Central memory CD8-positive, alpha-beta T cell (primary cell): ENCODE measurements around the gene TNFSF8.

Experiments used
- ATAC-seq: fragments of 150-1000 bp; cut with Tn5 transposase; replicated peaks from 2 replicates; pipeline ENCODE4 v1.10.0; 2022; ENCODE audit warnings: mild to moderate bottlenecking, moderate FRiP score, moderate number of reproducible peaks; ENCODE audit not compliant: poor library complexity, severe bottlenecking; ENCODE audit errors: extremely low read depth
- DNase-seq, 2 donors: peaks; one replicate each; pipeline ENCODE4 v3.0.0; 2021; ENCODE audit warnings: low spot score in 2 of 2
- H3K27ac Mint-ChIP-seq: one replicate; pipeline ENCODE4 v1.8.0; 2022; ENCODE audit warnings: low read depth, mild to moderate bottlenecking, moderate library complexity, mixed read lengths
- H3K27me3 Mint-ChIP-seq: one replicate; pipeline ENCODE4 v1.8.0; 2022; ENCODE audit warnings: mixed read lengths
- H3K36me3 Mint-ChIP-seq: one replicate; pipeline ENCODE4 v1.8.0; 2022; ENCODE audit warnings: mild to moderate bottlenecking, moderate library complexity, mixed read lengths; ENCODE audit not compliant: insufficient read depth
- H3K4me1 Mint-ChIP-seq: one replicate; pipeline ENCODE4 v1.8.0; 2022; ENCODE audit warnings: mixed read lengths
- H3K4me3 Mint-ChIP-seq: one replicate; pipeline ENCODE4 v1.8.0; 2022; ENCODE audit warnings: mild to moderate bottlenecking, moderate library complexity, mixed read lengths
- H3K9me3 Mint-ChIP-seq: one replicate; pipeline ENCODE4 v1.8.0; 2022; ENCODE audit warnings: mixed read lengths

TNFSF8 gene

GRCh38 chr9:114897196-114897595, 33.2 kb downstream of the TNFSF8 start:
- no peak for DNase-seq
- H3K9me3 Mint-ChIP-seq: no peaks in the 10 kb centered on the region
- H3K27ac Mint-ChIP-seq: no peak overlapping the region

GRCh38 chr9:114896344-114896743, 34.0 kb downstream of the TNFSF8 start:
- peaks cover 40% of the 10 kb centered on the region for H3K4me1 Mint-ChIP-seq
- ATAC-seq: no peak

More at GRCh38 chr9:114897196-114897595, 33.2 kb downstream of the TNFSF8 start:
- H3K27me3 Mint-ChIP-seq: no peaks in the 10 kb centered on the region
- H3K4me1 Mint-ChIP-seq: peaks cover 43% of the 10 kb centered on the region
- H3K4me3 Mint-ChIP-seq: no peak overlapping the region
- no peak for ATAC-seq
- H3K36me3 Mint-ChIP-seq: no peaks in the 10 kb centered on the region

GRCh38 chr9:114895521-114895991, 34.8 kb downstream of the TNFSF8 start:
- no peaks in the 10 kb centered on the region for H3K27me3 Mint-ChIP-seq
- no peak for ATAC-seq
- H3K27ac Mint-ChIP-seq: peak overlapping the region; percentile 78
- H3K9me3 Mint-ChIP-seq: no peaks in the 10 kb centered on the region
- H3K4me3 Mint-ChIP-seq: no peak overlapping the region
- H3K4me1 Mint-ChIP-seq: peaks cover 45% of the 10 kb centered on the region
- H3K36me3 Mint-ChIP-seq: no peaks in the 10 kb centered on the region
- no peak for DNase-seq

More at GRCh38 chr9:114896344-114896743, 34.0 kb downstream of the TNFSF8 start:
- Mint-ChIP-seq H3K9me3 (no peaks in the 10 kb centered on the region), H3K4me3 (no peak overlapping the region), H3K27me3 (no peaks in the 10 kb centered on the region), H3K36me3 (no peaks in the 10 kb centered on the region), H3K27ac (peak overlapping the region; percentile 78)
- no peak for DNase-seq

- H3K27ac Mint-ChIP-seq: peak overlapping the region; percentile 78
- H3K4me1 Mint-ChIP-seq: peaks cover 53% of the 10 kb centered on the region
- no peaks in the 10 kb centered on the region for H3K27me3 Mint-ChIP-seq
- H3K36me3 Mint-ChIP-seq: no peaks in the 10 kb centered on the region
- H3K4me3 Mint-ChIP-seq: peak overlapping the region; percentile 10
- no peaks in the 10 kb centered on the region for H3K9me3 Mint-ChIP-seq
- ATAC-seq (no peak), DNase-seq (no peak)
These were observed 35.6 kb downstream of the TNFSF8 start for GRCh38 chr9:114894609-114895433.

- no peak for ATAC-seq
- H3K4me1 Mint-ChIP-seq: peaks cover 59% of the 10 kb centered on the region
- no peak for DNase-seq
- no peaks in the 10 kb centered on the region for H3K9me3 Mint-ChIP-seq
- H3K36me3 Mint-ChIP-seq: peaks cover 2% of the 10 kb centered on the region
- peak overlapping the region; percentile 78 for H3K27ac Mint-ChIP-seq
- H3K4me3 Mint-ChIP-seq: no peak overlapping the region
- no peaks in the 10 kb centered on the region for H3K27me3 Mint-ChIP-seq
These were observed 36.2 kb downstream of the TNFSF8 start for GRCh38 chr9:114894206-114894605.

- H3K27me3 Mint-ChIP-seq: no peaks in the 10 kb centered on the region
- no peak overlapping the region for H3K4me3 Mint-ChIP-seq
- H3K4me1 Mint-ChIP-seq: peaks cover 67% of the 10 kb centered on the region
- ATAC-seq: no peak
- peak overlapping the region; percentile 47 for H3K27ac Mint-ChIP-seq
- H3K36me3 Mint-ChIP-seq: peaks cover 2% of the 10 kb centered on the region
- H3K9me3 Mint-ChIP-seq: no peaks in the 10 kb centered on the region
- no peak for DNase-seq
These were observed 37.0 kb downstream of the TNFSF8 start for GRCh38 chr9:114893221-114894010.

GRCh38 chr9:114889802-114890224, 40.6 kb downstream of the TNFSF8 start:
- no peak overlapping the region for H3K4me3 Mint-ChIP-seq
- no peak for DNase-seq
- H3K27me3 Mint-ChIP-seq: no peaks in the 10 kb centered on the region
- peak; percentile 51 for ATAC-seq
- peaks cover 2% of the 10 kb centered on the region for H3K36me3 Mint-ChIP-seq
- H3K4me1 Mint-ChIP-seq: peaks cover 60% of the 10 kb centered on the region
- peak overlapping the region; percentile 82 for H3K27ac Mint-ChIP-seq
- H3K9me3 Mint-ChIP-seq: no peaks in the 10 kb centered on the region

GRCh38 chr9:114888607-114889006, 41.8 kb downstream of the TNFSF8 start:
- no peak for ATAC-seq
- Mint-ChIP-seq H3K4me3 (no peak overlapping the region), H3K9me3 (no peaks in the 10 kb centered on the region), H3K4me1 (peaks cover 48% of the 10 kb centered on the region), H3K27ac (peak overlapping the region; percentile 82), H3K36me3 (peaks cover 2% of the 10 kb centered on the region), H3K27me3 (no peaks in the 10 kb centered on the region)
- DNase-seq: no peak

- H3K36me3 Mint-ChIP-seq: peaks cover 2% of the 10 kb centered on the region
- H3K27me3 Mint-ChIP-seq: no peaks in the 10 kb centered on the region
- no peak overlapping the region for H3K4me3 Mint-ChIP-seq
- peaks cover 44% of the 10 kb centered on the region for H3K4me1 Mint-ChIP-seq
- no peaks in the 10 kb centered on the region for H3K9me3 Mint-ChIP-seq
- DNase-seq (no peak), ATAC-seq (no peak)
- no peak overlapping the region for H3K27ac Mint-ChIP-seq
These were observed 42.4 kb downstream of the TNFSF8 start for GRCh38 chr9:114887963-114888362.

- Mint-ChIP-seq H3K4me1 (peaks cover 22% of the 10 kb centered on the region), H3K4me3 (no peak overlapping the region), H3K27me3 (no peaks in the 10 kb centered on the region), H3K27ac (no peak overlapping the region), H3K9me3 (no peaks in the 10 kb centered on the region), H3K36me3 (peaks cover 2% of the 10 kb centered on the region)
- DNase-seq: no peak
- no peak for ATAC-seq
These were observed 45.5 kb downstream of the TNFSF8 start for GRCh38 chr9:114884787-114885452.

- H3K4me1 Mint-ChIP-seq: peaks cover 10% of the 10 kb centered on the region
- no peak for DNase-seq
- H3K4me3 Mint-ChIP-seq: no peak overlapping the region
- no peaks in the 10 kb centered on the region for H3K9me3 Mint-ChIP-seq
- ATAC-seq: no peak
- no peak overlapping the region for H3K27ac Mint-ChIP-seq
- H3K27me3 Mint-ChIP-seq: no peaks in the 10 kb centered on the region
- no peaks in the 10 kb centered on the region for H3K36me3 Mint-ChIP-seq
These were observed 46.7 kb downstream of the TNFSF8 start for GRCh38 chr9:114883709-114884108.

GRCh38 chr9:114880291-114880745, 50.1 kb downstream of the TNFSF8 start:
- Mint-ChIP-seq H3K9me3 (peaks cover 4% of the 10 kb centered on the region), H3K4me3 (no peak overlapping the region), H3K4me1 (peaks cover 6% of the 10 kb centered on the region), H3K27ac (no peak overlapping the region), H3K27me3 (no peaks in the 10 kb centered on the region), H3K36me3 (no peaks in the 10 kb centered on the region)
- ATAC-seq: no peak
- no peak for DNase-seq
